ENCODE results near the gene SELPLG. TPM values are rescaled to one million over a fixed set of nuclear protein-coding genes. Genes with fewer than 3 reads are reported as not detected.

The SELPLG gene
- total RNA-seq, 1 donor from 2014 or later = not detected

GRCh38 chr12:108600702-108601007, 33.0 kb downstream of the SELPLG start:
- H3K4me1 ChIP-seq = peaks cover 5% of the 10 kb centered on the region
- Mint-ChIP-seq H3K4me1 (peaks cover 22% of the 10 kb centered on the region), H3K27ac (no peak overlapping the region), H3K27me3 (ENCODE audit: insufficient read depth, low read depth) (peaks cover 32% of the 10 kb centered on the region), H3K9me3 (no peaks in the 10 kb centered on the region), H3K36me3 (no peaks in the 10 kb centered on the region), H3K4me3 (peak overlapping the region; percentile 33)
- H3F3A ChIP-seq (ENCODE audit: low read depth) = peaks cover 23% of the 10 kb centered on the region
- no peak overlapping the region for H3K4me3 ChIP-seq
- no peak for TF ChIP-seq EZH2 (IDR thresholded peaks at IDR 0.05)
- TF ChIP-seq EZH2phosphoT487 (IDR thresholded peaks at IDR 0.05) = no peak
- TF ChIP-seq CTCF (IDR thresholded peaks at IDR 0.05) = no peak
- no peak for DNase-seq (ENCODE audit: low spot score)
- no peak overlapping the region for H3K9ac ChIP-seq
- H3K36me3 ChIP-seq = no peaks in the 10 kb centered on the region
- no peaks in the 10 kb centered on the region for H3K79me2 ChIP-seq (ENCODE audit: low read depth)
- no peak overlapping the region for H3K27ac ChIP-seq
- no peaks in the 10 kb centered on the region for H3K9me3 ChIP-seq (ENCODE audit: low read depth)
- H3K4me2 ChIP-seq = no peak overlapping the region
- H3K27me3 ChIP-seq = no peaks in the 10 kb centered on the region
- H2AFZ ChIP-seq (replicated peaks) = no peak overlapping the region
- no peaks in the 10 kb centered on the region for H4K20me1 ChIP-seq (ENCODE audit: low read depth)

- Histone ChIP-seq H3K27ac (no peak overlapping the region), H3K4me2 (no peak overlapping the region), H3K9me3 (ENCODE audit: low read depth) (no peaks in the 10 kb centered on the region), H2AFZ (replicated peaks) (no peak overlapping the region), H3K79me2 (ENCODE audit: low read depth) (no peaks in the 10 kb centered on the region), H3K4me3 (no peak overlapping the region), H3F3A (ENCODE audit: low read depth) (peaks cover 18% of the 10 kb centered on the region), H4K20me1 (ENCODE audit: low read depth) (no peaks in the 10 kb centered on the region), H3K27me3 (no peaks in the 10 kb centered on the region), H3K9ac (no peak overlapping the region), H3K36me3 (no peaks in the 10 kb centered on the region), H3K4me1 (peaks cover 5% of the 10 kb centered on the region)
- TF ChIP-seq EZH2phosphoT487 (IDR thresholded peaks at IDR 0.05) (no peak), CTCF (IDR thresholded peaks at IDR 0.05) (no peak), EZH2 (IDR thresholded peaks at IDR 0.05) (no peak)
- Mint-ChIP-seq H3K27me3 (ENCODE audit: insufficient read depth, low read depth) (peaks cover 30% of the 10 kb centered on the region), H3K36me3 (no peaks in the 10 kb centered on the region), H3K9me3 (no peaks in the 10 kb centered on the region), H3K4me3 (peak overlapping the region; percentile 36), H3K4me1 (peaks cover 18% of the 10 kb centered on the region), H3K27ac (peak overlapping the region; percentile 12)
- no peak for DNase-seq (ENCODE audit: low spot score)
Observed at GRCh38 chr12:108599948-108600701, 33.6 kb downstream of the SELPLG start.

GRCh38 chr12:108599541-108599940, 34.2 kb downstream of the SELPLG start:
- H3K36me3 ChIP-seq = no peaks in the 10 kb centered on the region
- no peaks in the 10 kb centered on the region for H3K9me3 Mint-ChIP-seq
- no peak for TF ChIP-seq CTCF (IDR thresholded peaks at IDR 0.05)
- no peak for TF ChIP-seq EZH2 (IDR thresholded peaks at IDR 0.05)
- no peak for TF ChIP-seq EZH2phosphoT487 (IDR thresholded peaks at IDR 0.05)

More at GRCh38 chr12:108599541-108599940, 34.2 kb downstream of the SELPLG start:
- H3K27ac Mint-ChIP-seq = peak overlapping the region; percentile 12
- Histone ChIP-seq H4K20me1 (ENCODE audit: low read depth) (no peaks in the 10 kb centered on the region), H3K27ac (no peak overlapping the region), H2AFZ (replicated peaks) (no peak overlapping the region), H3F3A (ENCODE audit: low read depth) (peaks cover 14% of the 10 kb centered on the region), H3K9me3 (ENCODE audit: low read depth) (no peaks in the 10 kb centered on the region), H3K79me2 (ENCODE audit: low read depth) (no peaks in the 10 kb centered on the region), H3K4me3 (no peak overlapping the region), H3K9ac (no peak overlapping the region), H3K4me2 (no peak overlapping the region), H3K27me3 (no peaks in the 10 kb centered on the region), H3K4me1 (peaks cover 5% of the 10 kb centered on the region)
- H3K27me3 Mint-ChIP-seq (ENCODE audit: insufficient read depth, low read depth) = peaks cover 24% of the 10 kb centered on the region
- peaks cover 18% of the 10 kb centered on the region for H3K4me1 Mint-ChIP-seq
- H3K36me3 Mint-ChIP-seq = no peaks in the 10 kb centered on the region
- no peak for DNase-seq (ENCODE audit: low spot score)
- H3K4me3 Mint-ChIP-seq = peak overlapping the region; percentile 36

Measured in neural progenitor cell (in vitro differentiated cells).